NCI-H524 treated with DMSO at 0.1 percent for 48 hours (cell line): ENCODE data around the gene BIN2.

Source experiments
- DNase-seq: peaks from one replicate; lab custom pipeline; 2025; lab: John Stamatoyannopoulos, UW

BIN2 gene

GRCh38 chr12:51323966-51324895 is at the start of gene BIN2:
BIN2 (minus strand) TSS chr12:51324174; CDS start chr12:51324102, 72 bp downstream.
- no peak for DNase-seq

- no peak for DNase-seq
These were observed 49.2 kb upstream of the BIN2 start for GRCh38 chr12:51373187-51373586.

GRCh38 chr12:51372021-51372420 is 48.0 kb upstream of the BIN2 start:
- no peak for DNase-seq

DNA sequence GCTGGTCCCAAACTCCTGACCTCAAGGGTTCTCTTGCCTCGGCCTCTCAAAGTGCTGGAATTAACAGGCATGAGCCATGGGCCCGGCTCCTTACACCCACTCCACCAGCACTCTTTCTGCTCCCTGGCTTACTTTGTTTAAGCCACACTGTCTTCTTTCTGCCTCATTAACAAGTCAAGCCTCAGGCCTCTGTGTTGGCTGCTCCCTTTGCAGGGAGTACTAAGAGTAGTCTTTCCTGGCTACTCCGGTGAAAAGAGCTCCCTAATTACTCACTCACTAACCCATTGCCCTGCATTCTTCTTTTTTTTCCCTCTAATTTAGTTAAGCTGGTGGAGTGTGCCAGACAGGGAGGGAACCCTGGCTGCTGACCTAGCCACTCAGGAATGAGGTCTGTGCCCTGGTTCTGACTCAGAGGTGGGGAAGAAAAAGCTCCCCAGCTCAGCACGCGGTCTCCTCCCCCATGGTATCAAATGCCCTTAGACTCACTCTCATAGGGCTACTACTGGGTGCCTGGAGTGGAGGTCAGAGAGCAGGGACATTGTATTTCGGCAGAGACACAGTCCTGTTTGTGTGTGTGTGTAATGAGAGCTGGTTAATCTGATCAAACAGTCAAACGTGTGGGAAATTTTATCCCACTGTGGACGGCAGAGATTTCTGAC is 47.5 kb upstream of the BIN2 start:
- DNase-seq = no peak

GRCh38 chr12:51370667-51371066 is 46.7 kb upstream of the BIN2 start:
- DNase-seq = no peak

DNA sequence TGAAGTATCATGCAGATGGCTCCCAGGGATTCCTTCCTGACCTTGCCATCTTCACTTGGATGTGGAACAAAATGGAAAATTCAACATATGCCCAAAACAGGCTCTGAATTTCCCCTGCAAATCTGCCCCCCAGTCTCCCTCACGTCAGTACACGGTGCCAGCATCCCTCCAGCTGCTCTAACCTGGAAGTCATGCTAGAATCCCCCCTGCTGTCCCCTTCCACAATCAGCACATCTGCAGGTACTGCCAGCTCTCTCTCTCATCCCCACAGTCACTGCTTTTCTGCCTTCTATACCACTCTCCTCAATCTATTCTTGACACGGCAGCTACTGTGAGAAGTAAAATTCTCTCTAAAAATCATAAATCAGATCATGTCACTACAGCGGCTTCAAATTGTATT is 45.6 kb upstream of the BIN2 start:
- no peak for DNase-seq

DNA sequence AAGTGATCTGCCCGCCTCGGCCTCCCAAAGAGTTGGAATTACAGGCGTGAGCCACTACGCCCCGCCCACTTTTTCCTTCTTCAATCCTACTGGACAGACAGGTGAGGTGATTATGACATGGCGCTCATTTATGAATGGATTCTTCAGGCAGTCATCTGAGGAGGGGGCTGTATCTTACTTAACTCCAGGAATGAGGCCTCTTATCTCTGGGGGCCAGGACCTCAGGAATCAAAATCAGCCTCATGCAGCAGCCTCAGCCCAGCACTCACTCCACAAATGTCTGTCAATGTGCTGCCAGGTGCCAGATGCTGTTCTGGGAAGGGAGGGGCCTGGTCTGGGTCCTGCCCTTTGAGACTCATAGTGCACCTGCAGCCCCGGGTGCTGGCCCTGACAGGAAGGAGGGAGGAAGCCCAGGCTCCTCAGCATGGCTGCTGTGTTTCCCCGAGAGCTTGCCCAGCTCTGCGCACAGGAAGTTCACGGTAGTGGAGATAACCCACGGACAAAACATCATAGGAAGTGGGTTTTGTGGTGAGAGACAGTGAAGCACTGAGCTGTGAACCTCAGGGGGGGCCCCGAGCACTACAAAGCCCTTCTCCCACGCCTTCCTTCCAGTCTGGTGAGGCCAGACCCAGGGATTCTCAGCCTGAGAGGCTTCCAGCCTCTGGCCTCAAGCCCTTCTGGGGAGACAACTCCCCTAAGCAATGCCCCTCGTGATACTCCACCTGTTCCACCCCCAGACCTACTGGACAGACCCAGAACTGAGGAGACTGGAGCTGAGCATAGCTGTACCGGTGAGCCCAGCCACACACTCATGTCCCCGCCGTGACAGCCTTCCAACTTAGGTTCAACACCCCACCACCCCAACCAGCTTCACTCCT is 44.9 kb upstream of the BIN2 start:
- DNase-seq = no peak

- no peak for DNase-seq
These were observed 41.3 kb upstream of the BIN2 start for GRCh38 chr12:51365276-51365675.

GRCh38 chr12:51364001-51364400 is 40.0 kb upstream of the BIN2 start:
- no peak for DNase-seq

DNA sequence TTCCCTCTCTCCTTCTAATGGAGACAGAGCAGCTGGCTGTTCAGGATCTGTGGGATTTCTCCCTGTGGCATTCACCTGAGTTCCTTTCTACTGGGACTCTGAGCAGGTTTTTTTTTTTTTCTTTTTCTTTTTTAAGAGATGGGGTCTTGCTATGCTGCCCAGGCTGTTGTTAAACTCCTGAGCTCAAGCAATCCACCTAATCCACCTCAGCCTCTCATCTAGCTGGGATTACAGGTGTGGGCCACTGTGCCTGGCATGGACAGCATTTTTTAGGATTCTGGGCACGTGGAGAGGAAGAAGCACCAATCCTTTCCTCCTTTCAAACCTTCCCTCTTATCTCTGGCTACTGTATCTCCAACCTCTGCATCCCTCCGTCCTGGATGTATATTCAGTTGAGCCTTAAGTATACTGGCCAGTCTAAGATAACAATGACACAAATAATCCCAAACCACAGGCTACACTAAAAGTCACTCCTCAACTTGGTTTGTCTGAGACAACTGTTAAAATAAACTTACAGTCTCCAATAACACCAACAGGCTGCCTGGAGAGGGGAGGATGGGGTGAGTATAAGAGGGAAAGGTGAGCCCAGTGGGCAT is 38.9 kb upstream of the BIN2 start:
- no peak for DNase-seq

- no peak for DNase-seq
These were observed 38.3 kb upstream of the BIN2 start for GRCh38 chr12:51362307-51362706.

- DNase-seq = no peak
These were observed 37.4 kb upstream of the BIN2 start for GRCh38 chr12:51361161-51362016.

GRCh38 chr12:51360315-51360714 is 36.3 kb upstream of the BIN2 start:
- DNase-seq = no peak

- DNase-seq = no peak
These were observed 35.9 kb upstream of the BIN2 start for GRCh38 chr12:51359851-51360250.

DNA sequence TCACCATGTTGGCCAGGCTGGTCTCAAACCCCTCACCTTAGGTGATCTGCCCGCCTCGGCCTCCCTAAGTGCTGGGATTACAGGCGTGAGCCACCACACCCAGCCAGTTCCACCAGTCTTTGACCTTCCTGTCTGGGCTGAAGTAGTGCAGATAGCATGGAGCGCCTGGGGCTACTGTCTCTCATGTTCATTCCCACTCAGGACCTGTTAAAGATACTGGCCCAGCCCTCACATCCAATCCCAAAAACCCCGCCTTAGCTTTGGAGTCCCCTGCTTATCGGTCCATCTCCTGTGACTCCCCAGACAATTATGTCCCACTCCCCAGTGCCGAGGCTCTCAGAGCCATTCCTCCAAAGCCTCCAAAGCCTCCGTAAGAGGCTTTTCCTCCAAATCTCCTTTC is 34.5 kb upstream of the BIN2 start:
- no peak for DNase-seq

GRCh38 chr12:51357374-51358047 is 33.5 kb upstream of the BIN2 start:
- DNase-seq = no peak

- DNase-seq = no peak
These were observed 28.0 kb upstream of the BIN2 start for GRCh38 chr12:51351913-51352532.

DNA sequence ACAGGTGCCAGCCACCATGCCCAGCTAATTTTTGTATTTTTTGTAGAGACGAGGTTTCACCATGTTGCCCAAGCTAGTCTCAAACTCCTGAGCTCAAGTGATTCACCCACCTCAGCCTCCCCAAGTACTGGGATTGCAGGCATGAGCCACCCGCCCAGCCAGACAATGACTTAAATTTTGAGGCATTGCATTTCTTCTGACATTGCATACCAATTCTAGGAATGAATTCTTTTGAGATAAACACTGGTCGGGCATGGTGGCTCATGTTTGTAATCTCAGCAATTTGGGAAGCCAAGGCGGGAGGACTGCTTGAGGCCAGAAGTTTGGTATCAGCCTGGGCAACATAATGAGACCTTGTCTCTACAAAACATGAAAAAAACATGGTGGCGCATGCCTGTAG is 25.1 kb upstream of the BIN2 start:
- no peak for DNase-seq

DNA sequence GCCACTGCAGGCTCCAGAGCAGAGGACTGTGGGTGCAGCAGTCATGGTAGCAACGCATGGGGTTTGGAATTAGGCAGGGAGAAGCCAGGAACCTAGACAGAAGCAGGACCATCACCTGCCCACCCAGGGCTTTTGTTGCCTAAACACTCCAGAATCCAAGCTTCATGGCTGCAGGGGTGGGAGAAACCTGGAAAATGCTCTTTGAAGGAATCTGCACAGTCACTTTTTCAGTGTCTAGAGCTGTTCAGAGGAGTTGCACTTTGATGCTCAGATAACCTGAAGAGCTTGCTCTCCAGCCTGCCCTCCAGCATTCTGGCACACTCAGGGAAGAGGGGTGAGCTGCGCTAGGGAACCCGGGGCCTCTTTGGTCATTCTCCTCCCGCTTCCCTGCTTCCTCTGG is 24.1 kb upstream of the BIN2 start:
- no peak for DNase-seq

- no peak for DNase-seq
These were observed 22.6 kb upstream of the BIN2 start, which contains the start of gene CELA1 for GRCh38 chr12:51346581-51346980. CELA1 (minus strand) TSS chr12:51346679; CDS start chr12:51346638, 41 bp downstream.
